SK-N-SH treated with all-trans-retinoic acid at 6 μM for 48 hours (cell line): ENCODE measurements around the gene SCN2A.

Experiments used
- ATAC-seq: fragments of 200-7000 bp; cut with Tn5 transposase; 3 replicates; pipeline ENCODE4 v1.9.1; 2020; ENCODE audit warnings: mild to moderate bottlenecking, moderate library complexity
- ARNTL ChIP-seq: fragments of 450-650 bp; formaldehyde crosslinking; IDR thresholded peaks from 2 replicates; pipeline ENCODE4 v1.5.0; 2020; ENCODE audit warnings: low read depth, mild to moderate bottlenecking, moderate library complexity, borderline replicate concordance
- BACH2 ChIP-seq: fragments of 250-450 bp; sonication (Bioruptor Pico); IDR thresholded peaks from 2 replicates; pipeline ENCODE4 v1.9.0; 2021; ENCODE audit warnings: mild to moderate bottlenecking, borderline replicate concordance
- CSDC2 ChIP-seq: fragments of 250-450 bp; sonication (Bioruptor Pico); IDR thresholded peaks from 2 replicates; pipeline ENCODE4 v1.5.0; 2020; ENCODE audit warnings: mild to moderate bottlenecking, moderate library complexity
- CSRNP3 ChIP-seq: fragments of 250-450 bp; sonication (Bioruptor Pico); IDR thresholded peaks from 2 replicates; pipeline ENCODE4 v1.5.1; 2021; ENCODE audit warnings: mild to moderate bottlenecking, moderate library complexity
- ESRRG ChIP-seq: fragments of 250-450 bp; sonication (Bioruptor Pico); IDR thresholded peaks from 2 replicates; pipeline ENCODE4 v1.6.1; 2021; ENCODE audit warnings: mild to moderate bottlenecking
- GLIS3 ChIP-seq: fragments of 250-450 bp; sonication (Bioruptor Pico); IDR thresholded peaks from 2 replicates; pipeline ENCODE4 v1.5.0; 2020; ENCODE audit warnings: mild to moderate bottlenecking, moderate library complexity
- OSR1 ChIP-seq: fragments of 250-450 bp; sonication (Bioruptor Pico); IDR thresholded peaks from 2 replicates; pipeline ENCODE4 v1.8.0; 2022; ENCODE audit warnings: moderate library complexity, mild to moderate bottlenecking, inconsistent platforms
- PATZ1 ChIP-seq: fragments of 250-450 bp; sonication (Bioruptor Pico); IDR thresholded peaks from 2 replicates; pipeline ENCODE4 v1.8.0; 2020; ENCODE audit warnings: mild to moderate bottlenecking, moderate library complexity, borderline replicate concordance
- POU6F1 ChIP-seq: fragments of 250-450 bp; sonication (Bioruptor Pico); IDR thresholded peaks from 2 replicates; pipeline ENCODE4 v1.8.0; 2021; ENCODE audit warnings: low read depth, mild to moderate bottlenecking, moderate library complexity, borderline replicate concordance
- PPARA ChIP-seq: fragments of 250-450 bp; sonication (Bioruptor Pico); IDR thresholded peaks from 2 replicates; pipeline ENCODE4 v1.5.0; 2020; ENCODE audit warnings: mild to moderate bottlenecking, borderline replicate concordance
- TCF4 ChIP-seq: fragments of 250-450 bp; sonication (Bioruptor Pico); IDR thresholded peaks from 2 replicates; pipeline ENCODE4 v1.8.0; 2021; ENCODE audit warnings: mild to moderate bottlenecking, moderate library complexity, borderline replicate concordance
- TOX ChIP-seq: fragments of 250-450 bp; sonication (Bioruptor Pico); IDR thresholded peaks from 2 replicates; pipeline ENCODE4 v1.8.0; 2021; ENCODE audit warnings: mild to moderate bottlenecking, moderate library complexity, borderline replicate concordance
- TSHZ2 ChIP-seq: fragments of 250-450 bp; sonication (Bioruptor Pico); IDR thresholded peaks from 2 replicates; pipeline ENCODE4 v1.5.0; 2020; ENCODE audit warnings: mild to moderate bottlenecking, moderate library complexity
- ZC3H10 ChIP-seq: fragments of 250-450 bp; sonication (Bioruptor Pico); IDR thresholded peaks from 2 replicates; pipeline ENCODE4 v1.5.1; 2021; ENCODE audit warnings: mild to moderate bottlenecking, moderate library complexity
- ZFP3 ChIP-seq: fragments of 250-450 bp; sonication (Bioruptor Pico); IDR thresholded peaks from 2 replicates; pipeline ENCODE4 v1.5.0; 2020; ENCODE audit warnings: mild to moderate bottlenecking, moderate library complexity
- ZFP30 ChIP-seq: fragments of 450-650 bp; formaldehyde crosslinking; IDR thresholded peaks from 2 replicates; pipeline ENCODE4 v1.5.0; 2022; ENCODE audit warnings: mild to moderate bottlenecking, moderate library complexity
- ZNF565 ChIP-seq: fragments of 450-650 bp; formaldehyde crosslinking; conservative IDR thresholded peaks from 2 replicates; pipeline ENCODE4 v1.5.0; 2020; ENCODE audit warnings: low read depth, mild to moderate bottlenecking, moderate library complexity
- ZNF8 ChIP-seq: fragments of 450-650 bp; formaldehyde crosslinking; IDR thresholded peaks from 2 replicates; pipeline ENCODE4 v1.5.0; 2020; ENCODE audit warnings: mild to moderate bottlenecking, moderate library complexity

Gene SCN2A

GRCh38 chr2:165245081-165245793 is 6.0 kb downstream of the SCN2A start:
- ATAC-seq = no peak

GRCh38 chr2:165248238-165248637 is 9.0 kb downstream of the SCN2A start:
- no peak for ATAC-seq
- TF ChIP-seq PPARA (no peak), ZNF565 (CRISPR knock-in tag) (no peak), CSRNP3 (CRISPR knock-in tag) (no peak), BACH2 (CRISPR knock-in tag) (no peak), ARNTL (CRISPR knock-in tag) (no peak), ESRRG (CRISPR knock-in tag) (no peak), CSDC2 (CRISPR knock-in tag) (no peak), ZC3H10 (CRISPR knock-in tag) (no peak), OSR1 (CRISPR knock-in tag) (no peak)

More at GRCh38 chr2:165245081-165245793, 6.0 kb downstream of the SCN2A start:
- TF ChIP-seq ZNF8 (no peak), BACH2 (CRISPR knock-in tag) (no peak), PATZ1 (CRISPR knock-in tag) (no peak), OSR1 (CRISPR knock-in tag) (no peak), CSDC2 (CRISPR knock-in tag) (no peak), TOX (CRISPR knock-in tag) (no peak), POU6F1 (CRISPR knock-in tag) (no peak), ARNTL (CRISPR knock-in tag) (no peak)

GRCh38 chr2:165251366-165251765 is 12.2 kb downstream of the SCN2A start:
- no peak for ATAC-seq
- TF ChIP-seq ZFP30 (CRISPR knock-in tag) = no peak
- no peak for TF ChIP-seq OSR1 (CRISPR knock-in tag)
- TF ChIP-seq TSHZ2 (CRISPR knock-in tag) = no peak
- TF ChIP-seq ZNF565 (CRISPR knock-in tag) = no peak
- TF ChIP-seq ZC3H10 (CRISPR knock-in tag) = no peak
- no peak for TF ChIP-seq CSRNP3 (CRISPR knock-in tag)
- no peak for TF ChIP-seq ZFP3 (CRISPR knock-in tag)
- TF ChIP-seq ARNTL (CRISPR knock-in tag) = no peak
- TF ChIP-seq TCF4 (CRISPR knock-in tag) = no peak
- TF ChIP-seq ZNF8 = no peak
- TF ChIP-seq GLIS3 (CRISPR knock-in tag) = no peak
- TF ChIP-seq TOX (CRISPR knock-in tag) = no peak
- TF ChIP-seq BACH2 (CRISPR knock-in tag) = no peak
- TF ChIP-seq, all 23 proteins: peak for 0
